ENCODE measurements around the gene TAF15.

DNA sequence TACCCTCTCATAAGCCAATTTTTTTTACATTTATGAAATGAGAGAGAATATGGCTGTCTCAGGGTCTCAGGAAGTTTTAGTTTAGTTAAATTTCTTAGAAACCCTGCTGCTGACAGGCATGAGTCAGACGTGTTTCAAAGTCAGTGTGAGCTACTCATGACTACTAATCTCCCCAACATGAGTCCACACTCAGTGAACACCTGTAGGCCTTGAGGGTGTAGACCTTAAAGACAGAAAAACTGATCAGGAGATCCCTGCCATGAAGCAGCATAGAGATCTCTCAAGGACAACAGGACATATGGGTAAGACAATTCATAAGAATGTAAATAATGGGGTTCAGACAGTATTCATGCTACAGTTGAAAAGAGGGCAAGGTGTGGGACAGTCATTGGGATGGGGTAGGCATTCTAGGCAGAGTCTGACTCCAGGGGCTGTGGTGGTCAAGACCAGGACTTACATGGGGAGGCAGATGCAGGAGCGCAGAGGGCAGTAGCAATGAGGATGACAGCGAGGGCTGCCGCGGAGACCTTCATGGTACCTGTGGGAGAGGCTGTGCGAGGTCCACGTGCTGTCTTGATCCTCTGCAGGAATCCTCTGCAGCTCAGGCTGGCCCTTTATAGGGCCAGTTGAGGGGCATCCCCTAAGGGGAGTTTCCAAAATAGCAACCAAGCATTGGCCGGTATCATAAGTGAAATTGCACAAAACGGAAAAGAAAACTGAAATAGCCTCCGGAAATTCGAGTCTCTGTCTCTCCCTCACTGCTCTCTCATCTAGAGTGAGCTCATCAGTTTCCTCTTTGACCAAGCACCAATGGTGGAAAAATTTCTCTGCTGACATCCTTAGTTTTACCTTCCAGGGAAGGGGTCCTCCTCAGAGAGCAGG, 70.7 kb downstream of the TAF15 start, which contains the start of gene CCL5:
- TF ChIP-seq KLF6 (CRISPR knock-in tag; IDR thresholded peaks at IDR 0.05) (no peak), SIX4 (CRISPR knock-in tag; IDR thresholded peaks at IDR 0.05) (no peak), CHCHD3 (CRISPR knock-in tag; IDR thresholded peaks at IDR 0.05) (no peak), CAMTA2 (CRISPR knock-in tag; IDR thresholded peaks at IDR 0.05; ENCODE audit: borderline replicate concordance) (no peak), ZNF550 (CRISPR knock-in tag; IDR thresholded peaks at IDR 0.05; ENCODE audit: borderline replicate concordance) (no peak), ZNF558 (CRISPR knock-in tag; IDR thresholded peaks at IDR 0.05; ENCODE audit: borderline replicate concordance) (no peak), HNRNPK (IDR thresholded peaks at IDR 0.05; ENCODE audit: low read depth, low read length, poor library complexity, severe bottlenecking) (no peak), PCBP1 (IDR thresholded peaks at IDR 0.05; ENCODE audit: borderline replicate concordance, low read depth, low read length) (no peak), ZNF629 (CRISPR knock-in tag; conservative IDR thresholded peaks at IDR 0.05) (no peak), POLR2AphosphoS5 (IDR thresholded peaks at IDR 0.05; ENCODE audit: low read depth, low read length) (no peak)
- TF ChIP-seq, protein P1, sequence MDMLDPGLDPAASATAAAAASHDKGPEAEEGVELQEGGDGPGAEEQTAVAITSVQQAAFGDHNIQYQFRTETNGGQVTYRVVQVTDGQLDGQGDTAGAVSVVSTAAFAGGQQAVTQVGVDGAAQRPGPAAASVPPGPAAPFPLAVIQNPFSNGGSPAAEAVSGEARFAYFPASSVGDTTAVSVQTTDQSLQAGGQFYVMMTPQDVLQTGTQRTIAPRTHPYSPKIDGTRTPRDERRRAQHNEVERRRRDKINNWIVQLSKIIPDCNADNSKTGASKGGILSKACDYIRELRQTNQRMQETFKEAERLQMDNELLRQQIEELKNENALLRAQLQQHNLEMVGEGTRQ (IDR thresholded peaks at IDR 0.05; ENCODE audit: low read depth, low read length), result no peak
- TF ChIP-seq, protein P1 (CRISPR knock-in tag; IDR thresholded peaks at IDR 0.05; ENCODE audit: borderline replicate concordance), result no peak

Measured in HepG2 (cell line).